ENCODE measurements around the gene PSMA3. TPM values are rescaled to one million over a fixed set of nuclear protein-coding genes. Genes with fewer than 3 reads are reported as not detected.

The PSMA3 gene
- total RNA-seq, 1 donor from 2014 or later: 146 TPM

DNA sequence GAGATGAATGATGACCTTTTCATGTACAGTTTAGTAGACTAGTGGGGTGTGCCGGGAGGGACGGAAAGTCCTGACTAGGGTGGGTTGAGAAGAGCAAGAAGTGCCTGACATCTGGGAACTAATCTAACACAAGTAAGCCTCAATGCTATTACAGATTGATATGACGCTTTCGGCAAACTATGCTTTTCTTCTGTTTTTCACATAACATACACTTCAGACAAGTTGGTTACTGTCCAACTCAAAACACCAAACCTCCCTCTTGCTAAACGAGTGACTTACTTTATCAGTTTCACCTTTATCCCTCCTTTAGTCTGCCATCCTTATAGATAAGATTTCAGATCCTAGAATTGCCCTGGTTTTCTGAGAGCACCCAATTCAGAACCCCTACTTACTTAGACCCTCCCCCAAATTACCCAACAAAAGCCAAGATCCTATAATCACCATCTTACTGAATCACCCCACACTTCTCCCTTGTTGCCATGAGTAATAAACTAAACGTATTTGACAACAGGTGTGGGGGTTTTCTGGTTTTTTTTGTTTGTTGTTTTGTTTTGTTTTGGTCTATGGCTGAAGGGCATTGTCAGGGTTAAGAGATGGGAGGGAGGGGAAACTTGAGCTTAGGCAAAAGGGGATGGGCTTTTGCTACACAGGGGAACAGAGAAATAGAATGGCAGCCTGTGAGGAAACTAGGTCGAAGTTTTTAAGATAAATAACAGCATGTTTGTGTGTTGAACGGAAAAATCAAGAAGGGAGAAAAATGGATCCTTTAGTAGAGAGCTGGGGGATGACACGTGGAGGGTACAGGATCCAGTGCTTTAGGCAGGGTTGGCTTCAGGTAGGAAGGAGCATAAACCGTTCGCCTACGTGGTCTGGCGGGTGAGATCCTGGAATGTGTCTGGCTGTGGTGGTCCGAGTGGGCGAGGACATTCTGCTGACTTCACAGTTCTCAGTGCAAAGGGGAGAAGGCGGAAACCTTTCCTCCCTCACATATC, 6.1 kb upstream of the PSMA3 start:
- DNase-seq (no peak), ATAC-seq (peak; percentile 50)
- Histone ChIP-seq H3K4me1 (peaks cover 6% of the 10 kb centered on the region), H3K27ac (peak overlapping the region; percentile 86), H3K9me3 (no peaks in the 10 kb centered on the region), H3K27me3 (no peaks in the 10 kb centered on the region), H3K4me3 (peak overlapping the region; percentile 59), H3K36me3 (peaks cover 9% of the 10 kb centered on the region)
- intact Hi-C loops (cut with DNase I): no loop called here
- TF ChIP-seq, protein P1, sequence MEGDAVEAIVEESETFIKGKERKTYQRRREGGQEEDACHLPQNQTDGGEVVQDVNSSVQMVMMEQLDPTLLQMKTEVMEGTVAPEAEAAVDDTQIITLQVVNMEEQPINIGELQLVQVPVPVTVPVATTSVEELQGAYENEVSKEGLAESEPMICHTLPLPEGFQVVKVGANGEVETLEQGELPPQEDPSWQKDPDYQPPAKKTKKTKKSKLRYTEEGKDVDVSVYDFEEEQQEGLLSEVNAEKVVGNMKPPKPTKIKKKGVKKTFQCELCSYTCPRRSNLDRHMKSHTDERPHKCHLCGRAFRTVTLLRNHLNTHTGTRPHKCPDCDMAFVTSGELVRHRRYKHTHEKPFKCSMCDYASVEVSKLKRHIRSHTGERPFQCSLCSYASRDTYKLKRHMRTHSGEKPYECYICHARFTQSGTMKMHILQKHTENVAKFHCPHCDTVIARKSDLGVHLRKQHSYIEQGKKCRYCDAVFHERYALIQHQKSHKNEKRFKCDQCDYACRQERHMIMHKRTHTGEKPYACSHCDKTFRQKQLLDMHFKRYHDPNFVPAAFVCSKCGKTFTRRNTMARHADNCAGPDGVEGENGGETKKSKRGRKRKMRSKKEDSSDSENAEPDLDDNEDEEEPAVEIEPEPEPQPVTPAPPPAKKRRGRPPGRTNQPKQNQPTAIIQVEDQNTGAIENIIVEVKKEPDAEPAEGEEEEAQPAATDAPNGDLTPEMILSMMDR (IDR thresholded peaks at IDR 0.05): no peak

DNA sequence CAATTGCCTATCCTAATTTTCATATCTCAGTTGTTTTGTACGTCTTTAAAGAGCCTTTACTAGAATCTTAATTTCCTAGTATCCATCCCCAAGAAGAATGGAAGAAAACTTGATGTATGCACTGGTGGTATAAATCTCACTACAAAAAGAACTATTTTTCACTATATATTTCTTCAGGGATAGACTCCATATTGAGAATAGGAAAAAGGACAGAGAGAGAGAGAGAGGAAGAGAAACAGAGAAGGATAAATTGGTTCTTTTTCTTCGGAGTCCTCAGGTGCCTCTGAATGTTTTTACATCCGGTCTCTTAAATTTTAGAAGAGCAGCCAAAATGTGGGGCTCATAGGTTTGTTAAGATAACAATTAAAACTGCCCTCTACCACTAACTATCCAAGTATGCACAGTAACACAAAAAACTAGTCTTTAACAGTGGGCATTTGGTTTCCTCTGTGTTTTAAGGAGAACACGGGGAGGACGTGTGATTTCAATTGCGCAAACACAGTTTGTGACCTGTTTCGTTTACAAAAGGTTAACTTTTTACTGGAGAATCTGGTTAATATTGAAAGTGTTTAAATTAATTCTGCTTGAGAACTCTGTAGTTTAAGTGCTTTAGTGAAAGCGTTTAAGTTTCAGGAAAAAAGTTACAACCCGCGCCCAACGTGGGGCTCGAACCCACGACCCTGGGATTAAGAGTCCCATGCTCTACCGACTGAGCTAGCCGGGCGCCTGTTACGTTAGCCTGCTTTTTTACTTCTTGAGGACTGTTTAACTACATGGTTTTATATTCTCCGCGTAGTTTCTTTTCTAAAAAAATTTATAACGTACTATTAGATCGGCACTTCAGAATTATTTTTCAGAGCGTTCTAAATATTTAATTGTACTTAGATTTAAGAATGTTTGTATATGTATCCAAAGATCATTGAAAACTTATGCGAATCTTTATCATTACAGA, 5.1 kb upstream of the PSMA3 start:
- peak; percentile 81 for DNase-seq
- intact Hi-C loops (cut with DNase I): no loop called here

DNA sequence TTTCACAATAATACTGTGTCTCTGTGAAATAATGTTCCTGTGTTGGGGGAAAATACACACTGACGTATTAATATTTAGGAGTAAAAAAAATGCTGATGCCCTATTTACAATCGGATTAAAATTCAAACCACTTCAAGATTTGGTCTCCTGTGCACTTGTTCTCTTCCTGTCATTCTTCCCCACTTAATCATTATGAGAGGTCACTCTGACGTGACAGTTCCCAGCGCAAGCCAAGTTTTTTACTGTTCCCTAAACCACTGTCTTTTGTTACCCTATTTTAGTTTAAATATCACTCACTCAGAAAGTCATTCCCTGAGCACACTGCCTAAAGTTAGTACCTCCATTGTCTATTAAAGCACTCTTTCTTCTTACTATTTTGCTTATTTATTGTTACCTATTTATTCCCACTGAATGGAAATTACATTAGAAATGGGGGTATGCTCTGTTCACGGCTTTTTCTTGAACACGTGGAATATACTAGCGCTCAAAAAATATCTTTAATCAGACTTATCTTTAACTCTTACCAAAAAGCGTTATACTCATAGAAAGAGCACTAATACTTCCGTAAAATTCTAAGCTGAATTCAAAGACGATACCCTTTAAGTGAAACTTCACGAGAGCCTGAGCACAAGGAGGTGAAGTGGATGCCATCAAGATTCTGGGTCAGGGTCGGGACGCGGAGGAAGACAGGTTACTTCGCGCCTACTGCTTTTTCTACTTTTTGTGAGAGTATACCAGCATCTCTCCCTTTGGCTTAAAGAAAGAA, 670 bp upstream of the PSMA3 start:
- H3K4me3 ChIP-seq: peak overlapping the region; percentile 77
- no peaks in the 10 kb centered on the region for H3K27me3 ChIP-seq
- peak; percentile 15 for ATAC-seq
- intact Hi-C loops (cut with DNase I): no loop called here
- H3K9me3 ChIP-seq: no peaks in the 10 kb centered on the region
- peaks cover 13% of the 10 kb centered on the region for H3K36me3 ChIP-seq
- peaks cover 30% of the 10 kb centered on the region for H3K4me1 ChIP-seq
- TF ChIP-seq, protein P1 (IDR thresholded peaks at IDR 0.05): no peak
- DNase-seq: no peak
- peak overlapping the region; percentile 97 for H3K27ac ChIP-seq

More for the DNA sequence above, 5.1 kb upstream of the PSMA3 start:
- H3K4me3 ChIP-seq: peak overlapping the region; percentile 59
- ATAC-seq: peak; percentile 30
- H3K9me3 ChIP-seq: no peaks in the 10 kb centered on the region
- H3K27me3 ChIP-seq: no peaks in the 10 kb centered on the region
- H3K36me3 ChIP-seq: peaks cover 7% of the 10 kb centered on the region
- TF ChIP-seq, protein P1 (IDR thresholded peaks at IDR 0.05): no peak
- peaks cover 7% of the 10 kb centered on the region for H3K4me1 ChIP-seq
- H3K27ac ChIP-seq: peak overlapping the region; percentile 86

DNA sequence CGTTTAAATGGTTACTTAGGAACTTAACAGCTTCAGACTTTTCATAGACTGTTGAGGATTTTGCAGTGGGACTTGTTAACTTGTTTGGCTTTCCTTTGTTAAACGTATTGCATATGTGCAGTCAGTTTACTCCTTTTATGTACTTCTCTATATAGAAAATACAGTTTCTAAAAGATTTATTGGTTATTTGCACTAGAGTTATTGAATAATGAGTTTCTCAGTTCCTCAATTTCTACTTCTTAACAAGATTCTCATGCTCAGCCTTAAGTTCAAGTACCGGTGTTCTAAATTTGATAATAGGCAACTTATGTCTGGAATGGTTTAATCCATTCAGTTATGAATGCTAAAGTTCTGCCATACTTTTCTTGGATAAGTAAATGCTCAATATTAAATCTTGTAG, 919 bp downstream of the PSMA3 start:
- TF ChIP-seq, protein P1 (IDR thresholded peaks at IDR 0.05): no peak
- DNase-seq: no peak
- Histone ChIP-seq H3K27ac (peak overlapping the region; percentile 97), H3K27me3 (no peaks in the 10 kb centered on the region), H3K9me3 (no peaks in the 10 kb centered on the region), H3K36me3 (peaks cover 29% of the 10 kb centered on the region), H3K4me3 (peak overlapping the region; percentile 77), H3K4me1 (peaks cover 30% of the 10 kb centered on the region)
- intact Hi-C loops (cut with DNase I): no loop called here
- no peak for ATAC-seq

DNA sequence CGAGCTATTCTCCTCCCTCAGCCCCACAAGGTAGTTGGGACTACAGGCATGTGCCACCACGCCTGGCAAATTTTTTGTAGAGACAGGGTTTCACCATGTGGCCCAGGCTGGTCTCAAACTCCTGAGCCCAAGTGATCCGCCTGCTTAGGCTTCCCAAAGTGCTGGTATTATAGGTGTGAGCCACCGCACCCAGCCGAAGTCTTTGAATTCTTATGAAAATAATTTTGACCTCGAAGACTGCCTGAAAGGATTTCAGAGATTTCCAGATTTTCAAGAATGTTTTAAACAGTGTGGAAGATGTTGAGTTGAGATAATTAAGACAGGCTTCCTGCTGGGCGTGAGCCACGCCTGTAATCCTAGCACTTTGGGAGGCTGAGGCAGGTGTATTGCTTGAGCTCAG, 5.0 kb downstream of the PSMA3 start:
- ATAC-seq (no peak), DNase-seq (no peak)
- Histone ChIP-seq H3K27ac (no peak overlapping the region), H3K4me1 (peaks cover 23% of the 10 kb centered on the region), H3K36me3 (peaks cover 69% of the 10 kb centered on the region), H3K27me3 (no peaks in the 10 kb centered on the region), H3K4me3 (no peak overlapping the region), H3K9me3 (no peaks in the 10 kb centered on the region)
- intact Hi-C loops (cut with DNase I): no loop called here
- TF ChIP-seq, protein P1 (IDR thresholded peaks at IDR 0.05): no peak
